OCI-M2 (cell line): ENCODE data around the gene BFAR.
"Not testable (repeated sequence)": the region's sequence is repeated elsewhere in the genome, so short reads cannot be mapped to it uniquely, and the experiment has no call there.

ENCODE experiments used
- DNase-seq: peaks from one replicate; lab custom pipeline; 2025; ENCODE audit not compliant: unreplicated experiment; lab: John Stamatoyannopoulos, UW

BFAR gene

DNA sequence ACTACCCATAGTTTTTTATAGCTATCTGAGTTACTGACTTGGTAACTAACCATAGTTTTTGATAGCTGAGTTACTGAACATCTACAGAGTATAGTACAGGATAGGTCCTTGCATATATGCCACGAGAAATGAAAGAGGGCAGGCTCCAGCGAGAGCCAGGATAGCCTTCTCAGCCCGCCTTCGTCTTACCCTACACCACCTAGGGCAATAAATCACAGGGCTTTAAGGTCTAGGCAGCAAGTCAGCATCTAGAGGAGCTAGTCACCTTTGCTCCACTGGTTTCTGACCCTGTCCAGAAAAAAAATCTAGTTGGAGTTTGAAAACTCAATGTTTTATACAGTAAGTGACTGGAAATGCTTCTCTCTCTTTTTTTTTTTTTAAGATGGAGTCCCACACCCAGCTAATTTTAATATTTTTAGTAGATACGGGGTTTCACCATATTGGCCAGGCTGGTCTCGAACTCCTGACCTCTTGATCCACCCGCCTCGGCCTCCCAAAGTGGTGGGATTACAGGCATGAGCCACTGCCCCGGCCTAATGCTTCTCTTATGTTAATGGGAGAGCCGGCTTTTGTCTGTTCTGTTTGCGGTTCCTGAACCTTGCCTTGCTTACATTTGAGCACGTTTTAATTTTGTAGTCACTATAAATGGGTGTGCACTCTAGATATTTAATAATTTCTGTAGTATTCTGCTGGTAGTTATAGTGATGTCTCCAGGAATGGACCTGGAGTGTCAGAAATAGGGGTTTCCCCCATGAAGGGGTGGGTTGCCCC, 2.8 kb downstream of the BFAR start:
- no peak for DNase-seq

DNA sequence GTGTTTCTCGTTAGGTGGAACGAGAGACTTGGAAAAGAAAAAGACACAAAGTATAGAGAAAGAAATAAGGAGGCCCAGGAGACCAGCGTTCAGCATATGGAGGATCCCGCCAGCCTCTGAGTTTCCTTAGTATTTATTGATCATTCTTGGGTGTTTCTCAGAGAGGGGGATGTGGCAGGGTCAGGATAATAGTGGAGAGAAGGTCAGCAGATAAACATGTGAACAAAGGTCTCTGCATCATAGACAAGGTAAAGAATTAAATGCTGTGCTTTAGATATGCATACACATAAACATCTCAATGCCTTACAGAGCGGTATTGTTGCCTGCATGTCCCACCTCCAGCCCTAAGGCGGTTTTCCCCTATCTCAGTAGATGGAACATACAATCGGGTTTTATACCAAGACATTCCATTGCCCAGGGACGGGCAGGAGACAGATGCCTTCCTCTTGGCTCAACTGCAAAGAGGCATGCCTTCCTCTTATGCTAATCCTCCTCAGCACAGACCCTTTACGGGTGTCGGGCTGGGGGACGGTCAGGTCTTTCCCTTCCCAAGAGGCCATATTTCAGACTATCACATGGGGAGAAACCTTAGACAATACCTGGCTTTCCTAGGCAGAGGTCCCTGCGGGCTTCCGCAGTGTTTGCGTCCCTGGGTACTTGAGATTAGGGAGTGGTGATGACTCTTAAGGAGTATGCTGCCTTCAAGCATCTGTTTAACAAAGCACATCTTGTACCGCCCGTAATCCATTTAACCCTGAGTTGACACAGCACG, 3.6 kb downstream of the BFAR start:
- DNase-seq, result not testable (repeated sequence)

DNA sequence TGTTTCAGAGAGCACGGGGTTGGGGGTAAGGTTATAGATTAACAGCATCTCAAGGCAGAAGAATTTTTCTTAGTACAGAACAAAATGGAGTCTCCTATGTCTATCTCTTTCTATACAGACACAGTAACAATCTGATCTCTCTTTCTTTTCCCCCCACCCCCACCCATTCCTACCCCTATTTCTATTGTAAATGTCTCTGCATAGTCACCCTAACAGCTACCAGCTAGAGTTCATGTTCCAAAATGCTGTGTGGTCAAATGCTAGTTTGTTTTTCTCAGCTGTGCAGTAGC, 4.1 kb downstream of the BFAR start:
- not testable (repeated sequence) for DNase-seq

DNA sequence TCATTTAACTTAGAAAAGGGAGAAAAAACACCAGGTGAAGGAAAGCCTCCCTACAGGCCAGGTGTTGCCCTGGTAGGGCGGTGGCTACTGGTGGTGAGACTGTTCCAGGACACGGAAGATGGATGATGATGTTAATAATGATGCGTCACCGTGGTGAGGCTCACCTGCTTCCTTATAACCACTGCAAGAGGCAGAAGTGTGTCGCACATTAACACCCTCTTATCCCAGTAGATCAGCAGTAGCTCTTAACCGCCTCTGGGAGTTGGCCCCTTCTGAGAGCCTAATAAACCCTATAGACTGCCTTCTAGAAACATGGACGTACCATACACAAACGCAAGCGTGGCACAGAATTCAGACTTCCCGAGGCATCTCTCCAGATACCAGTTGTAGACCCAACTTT, 7.8 kb downstream of the BFAR start:
- DNase-seq, result no peak

DNA sequence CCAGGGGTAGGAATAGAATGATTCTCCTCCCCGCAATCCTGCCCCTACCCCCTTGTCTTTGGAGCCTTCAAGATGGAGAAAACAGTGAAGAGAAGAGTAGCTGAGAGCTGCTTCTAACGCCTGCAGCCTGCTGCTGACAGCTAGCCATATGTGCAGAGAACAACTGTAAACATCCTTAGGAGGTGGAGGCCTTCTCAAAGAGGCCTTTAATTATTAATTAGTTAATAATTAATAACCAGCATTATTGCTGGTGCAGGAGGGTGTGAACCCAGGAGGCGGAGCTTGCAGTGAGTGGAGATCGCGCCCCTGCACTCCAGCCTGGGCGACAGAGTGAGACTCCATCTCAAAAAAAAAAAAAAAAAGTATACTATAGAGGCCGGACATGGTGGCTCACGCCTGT, 8.5 kb downstream of the BFAR start:
- no peak for DNase-seq

DNA sequence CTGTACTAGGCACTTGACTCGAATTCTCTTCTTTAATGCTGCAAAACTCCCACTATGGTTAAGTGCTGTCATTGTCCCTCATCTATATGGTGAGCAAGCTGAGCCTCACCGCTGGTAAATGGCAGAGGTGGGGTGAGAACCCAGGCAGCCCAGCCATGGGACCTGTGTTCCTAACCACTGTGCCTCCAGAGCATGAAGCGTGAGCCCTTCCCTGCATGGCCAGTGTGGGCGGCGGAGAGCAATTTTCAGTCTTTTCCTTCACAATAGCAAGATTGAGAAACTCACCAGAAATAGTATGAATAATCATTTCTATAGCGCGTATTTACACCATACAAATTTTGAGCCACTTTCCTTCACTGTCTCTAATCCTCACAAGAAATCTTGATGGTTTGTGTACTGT, 9.2 kb downstream of the BFAR start:
- DNase-seq, result no peak

DNA sequence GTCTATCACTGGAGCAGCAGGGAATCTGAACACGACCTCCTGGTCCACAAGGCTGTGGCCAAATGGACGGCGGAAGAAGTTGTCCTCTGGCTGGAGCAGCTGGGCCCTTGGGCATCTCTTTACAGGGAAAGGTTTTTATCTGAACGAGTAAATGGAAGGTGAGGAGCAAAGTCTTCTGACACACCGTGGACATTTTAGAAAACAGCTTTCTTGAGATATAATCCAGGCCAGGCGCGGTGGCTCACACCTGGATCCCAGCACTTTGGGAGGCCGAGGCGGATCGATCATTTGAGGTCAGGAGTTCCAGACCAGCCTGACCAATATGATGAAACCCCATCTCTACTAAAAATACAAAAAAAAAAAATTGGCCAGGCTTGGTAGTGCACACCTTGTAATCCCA, 17.1 kb downstream of the BFAR start:
- DNase-seq, result no peak

DNA sequence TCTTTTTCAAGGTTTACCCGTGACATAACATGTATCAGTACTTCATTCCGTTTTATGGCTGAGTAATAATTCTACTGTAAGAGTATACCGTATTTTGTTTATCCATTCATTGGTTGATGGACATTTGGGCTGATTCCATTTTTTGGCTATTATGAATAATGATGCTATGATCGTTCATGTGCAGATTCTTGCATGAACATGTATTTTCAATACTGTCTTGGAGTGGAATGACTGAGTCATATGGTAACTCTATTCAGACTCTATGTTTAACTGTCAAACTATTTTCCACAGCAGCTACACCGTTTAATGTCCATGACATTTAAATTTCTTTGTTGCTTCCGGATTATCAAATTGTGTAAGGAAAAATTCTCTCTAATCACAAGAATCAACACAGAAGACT, 17.9 kb downstream of the BFAR start:
- DNase-seq, result no peak

DNA sequence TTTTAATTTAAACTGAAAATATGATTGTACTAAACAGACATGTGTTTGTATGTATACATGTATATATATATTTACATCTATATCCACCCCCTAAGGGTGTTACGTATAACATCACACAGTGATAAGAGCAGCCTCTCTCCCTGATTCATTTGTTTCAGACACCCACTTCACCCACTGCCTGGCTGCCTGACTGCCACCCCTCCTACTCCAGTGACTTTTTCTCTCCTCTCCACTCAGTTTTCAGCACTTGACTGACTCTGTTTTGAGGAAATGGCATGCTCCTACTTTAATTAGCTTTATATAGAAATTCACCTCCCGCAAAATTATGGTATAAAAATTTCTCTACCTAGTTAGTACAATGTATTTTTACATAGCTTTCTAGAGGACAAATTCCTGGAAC, 20.0 kb downstream of the BFAR start:
- no peak for DNase-seq

DNA sequence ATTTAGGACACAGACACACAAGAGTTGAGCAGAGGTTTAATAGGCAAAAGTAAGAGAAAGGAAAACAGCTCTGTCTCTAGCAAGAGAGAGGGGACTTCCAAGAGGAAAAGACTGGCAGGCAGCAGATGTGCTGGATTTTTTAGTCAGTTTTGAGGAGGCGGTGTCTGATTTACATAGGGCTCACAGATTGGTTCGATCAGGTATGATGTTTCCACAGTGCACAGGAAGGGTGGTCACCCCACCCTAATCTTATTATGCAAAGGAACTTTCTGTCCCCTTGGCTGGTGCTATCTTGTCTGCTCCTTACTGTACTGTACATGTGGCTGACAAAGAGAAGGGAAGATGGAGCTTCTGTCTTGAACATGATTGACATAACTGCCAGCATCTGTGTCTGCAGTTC, 25.3 kb downstream of the BFAR start:
- DNase-seq, result no peak

DNA sequence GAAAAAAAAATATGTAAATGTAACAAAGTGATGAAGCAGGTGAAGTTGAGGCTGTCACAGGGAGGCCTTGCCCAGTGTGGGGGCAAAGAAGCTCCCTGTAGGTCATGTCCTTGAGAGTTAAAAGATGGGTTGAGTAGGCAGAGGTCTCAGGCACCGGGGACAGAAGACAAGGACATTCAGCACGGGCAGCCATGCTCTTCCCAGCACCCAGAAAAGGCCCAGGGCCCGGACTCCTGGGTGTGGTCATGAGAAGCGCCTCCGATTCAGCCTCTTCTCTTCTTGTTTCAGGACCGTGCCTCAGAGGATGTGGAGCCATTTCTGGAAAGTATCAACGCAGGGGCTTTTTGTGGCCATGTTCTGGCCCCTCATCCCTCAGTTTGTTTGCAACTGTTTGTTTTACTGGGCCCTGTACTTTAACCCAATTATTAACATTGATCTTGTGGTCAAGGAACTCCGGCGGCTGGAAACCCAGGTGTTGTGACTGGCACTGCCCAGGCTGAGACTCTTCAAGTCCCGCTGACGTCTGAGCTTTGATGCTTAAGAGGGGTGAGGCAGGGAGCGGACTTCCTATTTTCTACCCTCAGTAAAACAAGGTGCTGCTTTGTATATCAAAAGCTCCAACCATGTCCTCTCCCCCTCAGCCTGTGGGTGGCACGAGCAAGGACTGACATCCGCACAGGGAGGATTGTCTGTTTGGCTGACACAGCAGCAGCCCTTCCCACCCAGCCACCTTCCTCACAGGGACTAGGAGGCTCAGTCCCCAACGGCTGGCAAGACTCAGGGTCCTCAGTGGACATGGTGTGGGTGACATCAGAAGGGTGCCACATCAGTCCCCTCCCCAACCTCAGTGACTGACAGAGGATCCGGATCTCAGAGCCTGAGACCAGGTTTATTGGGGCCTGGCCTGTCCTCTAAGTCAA, 34.9 kb downstream of the BFAR start:
- no peak for DNase-seq

DNA sequence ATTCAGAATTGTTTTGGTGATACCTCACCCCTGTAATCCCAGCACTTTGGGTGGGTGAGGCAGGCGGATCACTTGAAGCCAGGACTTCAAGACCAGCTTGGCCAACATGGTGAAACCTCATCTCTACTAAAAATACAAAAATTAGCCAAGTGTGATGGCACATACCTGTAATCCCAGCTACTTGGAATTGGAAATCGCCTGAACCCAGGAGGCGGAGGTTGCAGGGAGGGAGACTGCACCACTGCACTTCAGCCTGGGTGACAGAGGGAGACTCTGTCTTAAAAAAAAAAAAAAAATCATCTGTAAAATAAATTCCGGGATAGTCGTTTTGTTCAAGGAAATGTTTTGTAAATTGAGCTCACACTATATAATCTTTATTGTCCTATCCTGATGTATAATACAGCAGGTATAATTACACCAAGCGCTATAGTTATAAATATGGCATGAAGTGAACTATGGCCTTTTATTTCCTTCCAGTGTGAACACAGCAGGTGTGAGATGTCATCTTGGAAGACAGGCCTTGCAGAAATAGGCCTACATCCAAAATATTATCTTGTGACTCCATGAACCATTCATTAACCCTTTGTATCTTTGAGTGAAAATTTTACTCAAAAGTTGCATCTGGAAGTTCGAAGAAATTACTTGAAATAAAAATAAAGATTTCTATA, 35.9 kb downstream of the BFAR start:
- DNase-seq, result no peak

DNA sequence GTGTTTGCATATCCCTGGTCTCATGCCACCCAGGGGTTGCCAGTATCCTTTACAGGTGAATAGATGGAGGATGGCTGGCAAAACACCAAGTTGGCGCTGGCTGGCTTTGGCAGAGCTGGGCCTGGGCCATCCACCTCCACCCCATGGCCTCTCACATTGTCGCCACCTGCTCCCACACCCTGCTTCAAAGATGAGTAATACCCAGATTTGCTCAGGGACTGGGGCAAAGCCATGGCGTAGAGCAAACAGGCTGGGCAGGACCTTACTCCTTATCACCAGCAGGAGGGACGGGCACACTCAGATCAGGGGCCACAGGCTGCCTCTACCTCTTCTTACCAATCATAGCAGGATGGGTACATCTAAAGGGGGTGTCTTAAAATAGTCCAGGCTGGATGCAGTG, 37.0 kb downstream of the BFAR start:
- DNase-seq, result no peak

DNA sequence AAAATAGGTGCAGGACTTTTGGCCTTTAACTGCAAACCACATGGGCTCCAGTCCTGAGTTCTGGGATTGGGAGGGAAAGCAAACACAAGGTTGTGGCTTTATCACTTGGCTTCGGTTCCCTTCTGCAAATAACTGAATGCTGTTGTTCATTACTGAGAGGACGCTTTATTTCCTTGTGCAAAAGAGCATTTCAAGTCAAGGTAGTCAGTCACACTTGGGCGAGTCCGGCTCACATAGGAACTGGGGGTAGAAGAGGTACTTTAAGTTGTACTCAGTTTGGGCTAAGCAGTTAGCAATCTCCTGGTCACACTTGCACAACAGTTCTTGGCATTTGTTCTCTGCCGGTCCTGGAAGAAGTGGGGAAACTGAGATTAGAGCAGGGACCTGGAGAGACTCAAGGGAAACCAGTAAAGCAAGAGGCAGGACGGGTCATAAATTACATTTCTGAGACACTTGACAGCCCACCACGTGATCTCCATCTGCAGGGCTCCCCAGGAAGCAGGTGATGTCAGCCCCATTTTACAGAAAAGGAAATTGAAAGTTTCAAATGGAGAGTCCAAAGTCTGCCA, 39.7 kb downstream of the BFAR start:
- DNase-seq, result no peak

DNA sequence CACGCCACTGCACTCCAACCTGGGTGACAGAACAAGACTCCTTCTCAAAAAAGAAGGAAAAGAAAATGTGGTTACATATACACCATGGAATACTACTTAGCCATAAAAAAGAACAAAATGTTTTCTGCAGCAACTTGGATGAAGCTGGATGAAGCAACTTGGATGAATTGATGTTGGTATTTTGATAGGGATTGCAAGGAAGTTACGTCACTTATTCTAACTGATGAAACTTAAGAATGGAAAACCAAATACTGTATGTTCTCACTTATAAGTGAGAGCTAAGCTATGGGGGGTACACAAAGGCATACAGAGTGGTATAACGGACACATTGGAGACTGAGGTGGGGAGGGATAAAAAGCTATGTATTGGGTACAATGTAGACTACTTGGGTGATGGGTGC, 43.9 kb downstream of the BFAR start:
- DNase-seq, result no peak

DNA sequence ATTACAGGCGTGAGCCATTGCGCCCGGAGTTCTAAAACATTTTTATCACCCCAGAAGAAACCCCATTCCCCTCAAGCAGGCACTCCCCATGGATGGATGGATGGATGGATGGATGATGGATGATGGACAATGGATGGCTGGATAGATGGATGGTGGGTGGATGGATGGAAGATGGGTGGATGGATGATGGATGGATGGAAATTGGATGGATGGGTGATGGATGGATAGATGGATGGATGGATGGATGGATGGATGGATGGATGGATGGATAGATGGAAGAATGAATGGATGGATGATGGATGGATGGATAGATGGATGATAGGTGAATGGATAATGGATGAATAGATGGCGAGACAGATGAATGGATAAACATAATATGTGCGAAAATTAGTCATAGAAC, 44.9 kb downstream of the BFAR start:
- no peak for DNase-seq

DNA sequence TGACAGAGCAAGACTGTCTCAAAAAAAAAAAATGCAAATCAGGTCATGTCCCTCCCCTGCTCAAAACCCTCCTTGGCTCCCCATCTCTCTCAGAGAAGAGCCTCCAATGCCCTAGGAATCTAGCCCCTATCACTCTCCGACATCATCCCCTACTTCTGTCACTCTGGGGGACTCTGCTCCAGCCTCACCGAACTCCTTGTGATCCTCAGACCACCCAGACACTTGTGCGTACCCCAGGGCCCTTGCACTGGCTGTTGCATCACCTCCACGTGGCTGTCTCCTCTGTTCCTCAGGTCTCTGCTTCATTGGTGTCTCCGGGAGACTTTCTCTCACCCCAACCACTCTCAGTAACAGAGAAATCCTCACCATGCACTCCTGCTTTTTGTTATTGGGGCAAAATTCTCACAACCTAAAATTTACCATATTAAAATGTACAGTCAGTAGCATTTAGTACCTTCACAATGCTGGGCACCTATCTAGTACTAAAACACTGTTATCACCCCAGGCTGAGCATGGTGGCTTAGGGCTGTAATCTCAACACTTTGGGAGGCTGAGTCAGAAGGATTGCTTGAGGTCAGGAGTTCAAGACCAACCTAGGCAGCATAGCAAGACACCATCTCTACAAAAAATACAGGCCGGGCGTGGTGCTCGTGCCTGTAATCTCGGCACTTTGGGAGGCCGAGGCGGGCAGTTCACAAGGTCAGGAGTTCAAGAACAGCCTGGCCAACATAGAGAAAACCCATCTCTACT, 46.2 kb downstream of the BFAR start:
- no peak for DNase-seq

DNA sequence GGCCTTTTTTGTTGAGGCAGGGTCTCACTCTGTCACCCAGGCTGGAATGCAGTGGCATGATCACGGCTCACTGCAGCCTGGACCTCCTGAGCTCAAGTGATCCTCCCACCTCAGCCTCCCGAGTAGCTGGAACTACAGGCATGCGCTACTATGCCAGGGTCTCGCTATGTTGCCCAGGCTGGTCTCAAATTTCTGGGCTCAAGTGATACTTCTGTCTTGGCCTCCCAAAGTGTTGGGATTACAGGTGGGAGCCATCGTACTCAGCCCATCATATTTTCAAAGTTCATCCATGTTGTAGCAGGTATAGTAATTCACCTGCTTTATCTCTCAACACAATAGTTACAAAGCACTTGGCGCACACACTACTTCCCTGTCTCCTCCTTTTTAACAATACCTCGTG, 47.6 kb downstream of the BFAR start:
- DNase-seq, result not testable (repeated sequence)

DNA sequence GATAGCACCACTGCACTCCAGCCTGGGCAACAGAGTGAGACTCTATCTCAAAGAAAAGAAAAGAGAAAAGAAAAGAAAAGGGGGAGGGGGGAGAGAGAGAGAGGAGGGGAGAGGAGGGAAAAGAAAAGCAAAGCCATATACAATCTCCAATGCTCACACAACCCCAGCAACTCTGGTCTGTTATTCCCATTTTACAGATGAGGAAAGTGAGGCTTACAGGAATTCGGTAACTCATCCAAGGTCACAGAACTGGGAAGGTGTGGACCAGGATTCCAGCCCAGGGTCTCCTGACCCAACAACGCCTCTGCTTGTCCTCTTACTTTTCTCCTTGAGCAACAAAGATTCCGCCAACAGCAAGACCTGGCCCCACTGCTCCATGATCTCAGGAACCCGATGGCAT, 48.4 kb downstream of the BFAR start:
- DNase-seq, result no peak

DNA sequence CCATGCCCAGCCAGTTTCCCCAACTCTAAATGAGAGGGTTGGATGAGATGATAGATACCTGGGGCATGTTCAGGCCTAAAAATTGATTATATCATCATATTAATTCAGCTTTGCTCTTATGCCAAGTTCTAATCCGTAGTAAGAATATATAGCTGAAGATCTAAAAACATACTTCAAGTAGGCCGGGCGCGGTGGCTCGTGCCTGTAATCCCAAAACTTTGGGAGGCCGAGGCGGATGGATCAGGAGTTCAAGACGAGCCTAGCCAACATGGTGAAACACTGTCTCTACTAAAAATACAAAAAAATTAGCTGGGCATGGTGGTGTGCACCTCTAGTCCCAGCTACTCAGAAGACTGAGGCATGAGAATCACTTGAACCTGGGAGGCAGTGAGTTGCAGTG, 49.4 kb downstream of the BFAR start:
- DNase-seq, result no peak
